Measurements from ENCODE around the gene RPAP3.

- no peak for TF ChIP-seq CTCF (IDR thresholded peaks at IDR 0.05)
- no peak for TF ChIP-seq POLR2A (IDR thresholded peaks at IDR 0.05)
Observed at GRCh38 chr12:47747596-47748506, 42.0 kb upstream of the RPAP3 start.

Measured in body of pancreas (tissue), 4 donors.